PC-9 (cell line): ENCODE data around the gene SHANK1. TPM values are rescaled to one million over a fixed set of nuclear protein-coding genes. Genes with fewer than 3 reads are reported as not detected.

ENCODE experiments used
- BruUV-seq: library from RNA; stranded (reverse); fragments of 400-500 nt; replicated peaks from 2 replicates; lab custom pipeline; 2021; lab: Mats Ljungman, UMichigan
- CTCF ChIA-PET: fragments of 300-600 bp; sonication (Branson Sonifier 250); formaldehyde crosslinking; loops from one replicate; lab custom pipeline; 2022; ENCODE audit warnings: antibody characterized with exemption; lab: Charles Lee
- POLR2A ChIA-PET: fragments of 300-600 bp; sonication (Branson Sonifier 250); formaldehyde crosslinking; loops from one replicate; lab custom pipeline; 2022; ENCODE audit warnings: antibody characterized with exemption; ENCODE audit not compliant: unreplicated experiment; lab: Charles Lee
- DNase-seq, 2 experiments: peaks; one replicate each; pipeline versions ENCODE4 v3.0.0 to v3.0.0-alpha.2; 2015 to 2022; ENCODE audit warnings: mixed read lengths in 1 of 2
- H2AFZ ChIP-seq: fragments of 200-600 bp; sonication (generic); 2 replicates; pipeline ENCODE4 v1.8.1; 2017; ENCODE audit warnings: antibody characterized with exemption
- H3F3A ChIP-seq: fragments of 200-600 bp; sonication (generic); 2 replicates; pipeline ENCODE4 v1.8.1; 2017; ENCODE audit warnings: antibody characterized with exemption, mild to moderate bottlenecking, low read depth; ENCODE audit not compliant: insufficient read depth
- H3K27ac ChIP-seq: fragments of 200-600 bp; sonication (generic); 2 replicates; pipeline ENCODE4 v1.6.1; 2016; ENCODE audit warnings: mixed run types
- H3K27me3 ChIP-seq: fragments of 200-600 bp; sonication (generic); 2 replicates; pipeline ENCODE4 v1.6.1; 2016; ENCODE audit warnings: low read depth, mixed run types; ENCODE audit not compliant: insufficient read depth
- H3K36me3 ChIP-seq: fragments of 200-600 bp; sonication (generic); 2 replicates; pipeline ENCODE4 v1.6.1; 2016; ENCODE audit warnings: low read depth, mixed run types
- H3K4me1 ChIP-seq: fragments of 200-600 bp; sonication (generic); replicated peaks from 2 replicates; pipeline ENCODE4 v1.6.1; 2016; ENCODE audit warnings: mixed run types; ENCODE audit not compliant: insufficient read depth
- H3K4me2 ChIP-seq: fragments of 200-600 bp; sonication (generic); 2 replicates; pipeline ENCODE4 v1.6.1; 2017; ENCODE audit warnings: mixed run types
- H3K4me3 ChIP-seq: fragments of 200-600 bp; sonication (generic); 2 replicates; pipeline ENCODE4 v1.6.1; 2016; ENCODE audit warnings: mixed run types
- H3K79me2 ChIP-seq: fragments of 200-600 bp; sonication (generic); 2 replicates; pipeline ENCODE4 v1.6.1; 2017; ENCODE audit warnings: low read depth, mixed run types
- H3K9me2 ChIP-seq: fragments of 200-600 bp; sonication (generic); 2 replicates; pipeline ENCODE4 v1.8.1; 2017; ENCODE audit warnings: mild to moderate bottlenecking; ENCODE audit not compliant: insufficient read depth
- H3K9me3 ChIP-seq: fragments of 200-600 bp; sonication (generic); 2 replicates; pipeline ENCODE4 v1.8.1; 2016; ENCODE audit warnings: low read depth; ENCODE audit not compliant: insufficient read depth
- H4K20me1 ChIP-seq: fragments of 200-600 bp; sonication (generic); 2 replicates; pipeline ENCODE4 v1.8.1; 2017; ENCODE audit not compliant: insufficient read depth
- EZH2 ChIP-seq: fragments of 200-600 bp; sonication (generic); IDR thresholded peaks from 2 replicates; pipeline ENCODE4 v1.8.0; 2017; ENCODE audit warnings: antibody characterized with exemption, low read depth
- intact Hi-C: fragments of 100-400 bp; cut with micrococcal nuclease; formaldehyde crosslinking; loops from one replicate; pipeline ENCODE4 v1.10.0; 2022; ENCODE audit not compliant: unreplicated experiment
- total RNA-seq: library from RNA; stranded (reverse); gene quantifications from 2 replicates; pipeline ENCODE4 v1.2.3, GENCODE V29; 2021
- TF ChIP-seq, protein P1 (sequence below): fragments of 200-600 bp; sonication (generic); conservative IDR thresholded peaks from 2 replicates; pipeline ENCODE4 v1.6.1; 2017; ENCODE audit warnings: mixed run types, antibody characterized with exemption, mild to moderate bottlenecking, moderate library complexity

Gene SHANK1
- total RNA-seq, 1 experiment from 2014 or later, result not detected

DNA sequence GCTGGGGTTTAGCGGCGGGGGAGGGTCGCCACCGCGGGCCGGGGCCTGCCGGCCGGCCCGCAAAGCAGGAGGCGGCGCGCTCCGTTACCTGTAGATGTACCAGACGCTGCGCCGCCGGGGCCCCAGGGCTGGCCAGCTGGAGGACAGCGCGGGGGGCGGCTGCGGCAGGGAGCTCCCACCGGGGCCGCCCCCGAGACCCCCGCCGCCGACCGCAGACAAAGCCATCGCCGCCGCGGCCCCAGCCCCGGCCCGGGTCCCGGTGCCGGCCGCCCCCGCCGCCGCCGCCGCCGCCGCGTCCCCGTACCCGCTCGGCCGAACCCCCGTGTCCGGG, 24.8 kb downstream of the SHANK1 start:
- H3K79me2 ChIP-seq, result no peaks in the 10 kb centered on the region
- H3K4me2 ChIP-seq, result no peak overlapping the region
- ChIA-PET POLR2A (no interaction called here), CTCF (no interaction called here)
- no peak overlapping the region for H3K27ac ChIP-seq
- H3K36me3 ChIP-seq, result no peaks in the 10 kb centered on the region
- peaks cover 52% of the 10 kb centered on the region for H3K27me3 ChIP-seq
- BruUV-seq, result no TSS peak
- no peak overlapping the region for H2AFZ ChIP-seq
- no peak for DNase-seq
- H3K4me3 ChIP-seq, result no peak overlapping the region
- no peaks in the 10 kb centered on the region for H3K9me2 ChIP-seq
- no peaks in the 10 kb centered on the region for H4K20me1 ChIP-seq
- H3K4me1 ChIP-seq, result no peaks in the 10 kb centered on the region
- no peaks in the 10 kb centered on the region for H3K9me3 ChIP-seq
- no peaks in the 10 kb centered on the region for H3F3A ChIP-seq
- TF ChIP-seq, protein P1, sequence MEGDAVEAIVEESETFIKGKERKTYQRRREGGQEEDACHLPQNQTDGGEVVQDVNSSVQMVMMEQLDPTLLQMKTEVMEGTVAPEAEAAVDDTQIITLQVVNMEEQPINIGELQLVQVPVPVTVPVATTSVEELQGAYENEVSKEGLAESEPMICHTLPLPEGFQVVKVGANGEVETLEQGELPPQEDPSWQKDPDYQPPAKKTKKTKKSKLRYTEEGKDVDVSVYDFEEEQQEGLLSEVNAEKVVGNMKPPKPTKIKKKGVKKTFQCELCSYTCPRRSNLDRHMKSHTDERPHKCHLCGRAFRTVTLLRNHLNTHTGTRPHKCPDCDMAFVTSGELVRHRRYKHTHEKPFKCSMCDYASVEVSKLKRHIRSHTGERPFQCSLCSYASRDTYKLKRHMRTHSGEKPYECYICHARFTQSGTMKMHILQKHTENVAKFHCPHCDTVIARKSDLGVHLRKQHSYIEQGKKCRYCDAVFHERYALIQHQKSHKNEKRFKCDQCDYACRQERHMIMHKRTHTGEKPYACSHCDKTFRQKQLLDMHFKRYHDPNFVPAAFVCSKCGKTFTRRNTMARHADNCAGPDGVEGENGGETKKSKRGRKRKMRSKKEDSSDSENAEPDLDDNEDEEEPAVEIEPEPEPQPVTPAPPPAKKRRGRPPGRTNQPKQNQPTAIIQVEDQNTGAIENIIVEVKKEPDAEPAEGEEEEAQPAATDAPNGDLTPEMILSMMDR, result no peak
- TF ChIP-seq EZH2, result no peak
- intact Hi-C loops, result no loop called here

DNA sequence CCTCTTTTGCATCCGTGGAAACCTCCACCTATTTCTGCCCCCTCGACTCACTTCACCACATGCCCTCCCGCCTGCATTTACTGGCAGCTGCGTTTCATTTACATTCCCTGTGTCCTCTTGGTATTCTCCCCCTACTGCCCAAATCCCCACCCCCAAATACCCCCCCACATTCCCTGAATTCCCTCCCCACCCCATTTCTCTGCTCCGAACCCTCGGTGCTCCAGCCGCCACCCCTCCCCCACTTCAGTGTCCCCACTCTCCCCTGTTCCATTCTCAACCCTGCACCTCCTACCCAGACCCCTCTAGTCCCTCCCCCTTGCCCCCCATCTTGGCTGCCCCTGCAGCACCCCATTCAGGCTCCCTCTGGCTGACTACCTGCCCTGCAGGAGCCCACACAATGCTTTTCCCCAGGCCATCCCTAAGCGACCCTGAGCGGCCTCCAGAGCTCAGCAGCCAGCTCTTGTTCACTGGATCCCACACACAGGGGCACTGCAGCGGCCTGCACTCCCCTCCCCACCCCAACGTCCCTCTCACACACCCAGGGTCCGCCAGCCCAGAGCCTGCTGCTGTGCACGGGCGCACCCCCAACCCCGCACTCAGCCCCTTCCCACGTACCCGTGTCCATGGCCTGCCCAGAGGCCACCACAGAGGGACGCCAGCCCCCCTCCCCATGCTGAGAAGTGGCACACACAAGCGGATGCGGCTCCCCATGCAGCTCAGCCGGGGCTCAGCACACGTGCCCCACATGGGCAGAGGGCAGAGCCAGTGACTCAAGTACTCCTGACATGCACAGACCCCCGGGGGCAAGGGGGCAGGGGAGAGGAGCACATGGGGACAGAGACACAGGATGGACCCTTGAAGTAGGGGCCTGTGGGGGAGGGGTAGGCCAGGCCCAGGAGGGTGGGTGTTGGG, 26.3 kb downstream of the SHANK1 start:
- Histone ChIP-seq H2AFZ (no peak overlapping the region), H3K4me2 (no peak overlapping the region), H3F3A (no peaks in the 10 kb centered on the region), H3K9me3 (no peaks in the 10 kb centered on the region), H3K4me3 (no peak overlapping the region), H3K27ac (no peak overlapping the region), H3K27me3 (peaks cover 53% of the 10 kb centered on the region), H4K20me1 (no peaks in the 10 kb centered on the region), H3K4me1 (no peaks in the 10 kb centered on the region), H3K79me2 (no peaks in the 10 kb centered on the region), H3K36me3 (no peaks in the 10 kb centered on the region), H3K9me2 (no peaks in the 10 kb centered on the region)
- DNase-seq, result no peak
- ChIA-PET CTCF (no interaction called here), POLR2A (no interaction called here)
- intact Hi-C loops, result no loop called here
- TF ChIP-seq, protein P1, result no peak
- TF ChIP-seq EZH2, result no peak
- no TSS peak for BruUV-seq

DNA sequence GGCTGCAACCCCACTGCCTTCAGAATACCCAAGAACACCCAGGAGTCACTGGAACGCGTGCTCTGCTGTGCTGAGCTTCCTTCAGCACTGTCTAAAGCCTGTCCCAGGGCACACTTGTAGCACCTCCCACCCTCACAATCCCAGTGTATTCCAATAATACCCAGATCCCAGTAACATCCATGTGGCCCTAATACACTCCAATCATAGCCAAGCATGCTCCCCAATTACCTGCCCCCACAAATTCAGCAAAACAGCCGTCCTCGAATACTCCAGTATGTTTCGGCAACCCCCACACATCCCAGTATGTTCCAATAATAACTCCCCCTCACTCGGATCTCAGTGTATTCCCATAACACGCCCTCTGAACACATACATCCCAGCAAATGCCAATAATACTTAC, 29.2 kb downstream of the SHANK1 start:
- no peaks in the 10 kb centered on the region for H3K9me3 ChIP-seq
- intact Hi-C loops, result no loop called here
- peaks cover 66% of the 10 kb centered on the region for H3K27me3 ChIP-seq
- H3K4me2 ChIP-seq, result no peak overlapping the region
- H2AFZ ChIP-seq, result no peak overlapping the region
- POLR2A ChIA-PET, result no interaction called here
- BruUV-seq, result no TSS peak
- H3K4me1 ChIP-seq, result no peaks in the 10 kb centered on the region
- H3K9me2 ChIP-seq, result no peaks in the 10 kb centered on the region
- no peak overlapping the region for H3K27ac ChIP-seq
- no peak for TF ChIP-seq EZH2
- TF ChIP-seq, protein P1, result no peak
- no peaks in the 10 kb centered on the region for H4K20me1 ChIP-seq
- no peak overlapping the region for H3K4me3 ChIP-seq
- H3K79me2 ChIP-seq, result no peaks in the 10 kb centered on the region
- CTCF ChIA-PET, result no interaction called here
- no peaks in the 10 kb centered on the region for H3F3A ChIP-seq
- no peak for DNase-seq
- no peaks in the 10 kb centered on the region for H3K36me3 ChIP-seq
